ENCODE data around the gene CPLX3.

- no peak for TF ChIP-seq SUZ12 (IDR thresholded peaks at IDR 0.05; ENCODE audit: extremely low read depth, insufficient read depth, insufficient read length)
- no peak for TF ChIP-seq YY1 (IDR thresholded peaks at IDR 0.05; ENCODE audit: insufficient read depth, insufficient read length)
- TF ChIP-seq ZNF274 (IDR thresholded peaks at IDR 0.05; ENCODE audit: low read depth, low read length): no peak
Observed at GRCh38 chr15:74815961-74816360, 10.5 kb upstream of the CPLX3 start.

Measured in NT2/D1 (cell line).